Measurements from ENCODE around the gene GRIN2C. TPM values are rescaled to one million over a fixed set of nuclear protein-coding genes. Genes with fewer than 3 reads are reported as not detected.

GRIN2C gene
- total and polyA plus RNA-seq, 2 of the 4 experiments (the other 2 are of a cell fraction) = 0.22 TPM; not detected in 1

DNA sequence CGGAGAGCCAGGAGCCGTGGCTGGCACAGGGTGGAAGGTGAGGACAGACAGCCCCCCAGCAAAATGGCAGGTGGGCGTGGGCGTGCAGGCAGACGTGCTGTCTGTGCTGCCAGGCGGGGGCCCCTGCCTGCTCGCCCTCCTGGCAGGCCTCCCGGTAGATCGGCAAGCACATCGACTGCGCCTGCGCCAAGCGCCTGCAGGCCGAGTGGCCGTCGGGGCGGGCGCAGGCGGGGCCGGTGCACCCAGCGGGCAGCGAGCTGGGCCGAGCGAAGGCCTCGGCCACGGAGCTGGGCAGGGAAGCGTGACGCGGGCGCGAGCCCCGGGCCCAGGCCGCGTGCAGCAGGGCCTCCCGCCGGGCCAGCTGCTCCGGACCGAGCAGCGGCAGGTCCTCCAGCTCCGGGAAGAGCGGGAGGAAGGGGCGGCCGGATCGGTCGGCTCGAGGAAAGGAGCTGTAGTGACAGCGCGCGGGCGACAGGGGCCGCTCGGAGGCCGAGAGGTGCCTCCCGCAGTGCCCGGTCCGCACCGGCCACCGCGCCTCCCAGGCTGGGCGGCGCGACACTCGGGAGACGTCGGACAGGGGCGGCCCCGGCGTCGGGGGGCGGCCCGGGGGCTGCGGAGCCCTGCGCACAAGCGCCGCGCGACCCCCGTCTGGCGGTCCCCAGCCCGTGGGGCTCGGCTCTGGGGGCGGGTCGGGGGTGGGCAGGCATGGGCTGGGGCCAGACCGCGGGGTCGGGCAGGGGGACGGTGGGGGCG lies 16.9 kb downstream of the GRIN2C start:
- Histone ChIP-seq H3K4me2 (ENCODE audit: low read depth, low read length) (peak overlapping the region; percentile 61), H4K20me1 (ENCODE audit: insufficient read depth, low read length) (no peaks in the 10 kb centered on the region), H3K23ac (ENCODE audit: low read depth, low read length) (no peak overlapping the region), H3K14ac (replicated peaks; ENCODE audit: low read depth, low read length) (no peak overlapping the region), H3K9ac (ENCODE audit: low read depth, low read length) (0 out of 2 replicates have a peak overlapping the region, but pooled peaks have one; percentile 2), H2AK5ac (ENCODE audit: low read depth, low read length) (no peak overlapping the region), H3K9me3 (ENCODE audit: control insufficient read depth, insufficient read depth, low read length) (no peaks in the 10 kb centered on the region), H4K8ac (ENCODE audit: low read depth in 2 of 2, low read length in 2 of 2) (peak overlapping the region in 1 of 2 experiments; percentile 66; a peak in 2 of 4 replicates), H3K56ac (ENCODE audit: extremely low read depth, insufficient read depth, low read length) (no peak overlapping the region), H2BK120ac (ENCODE audit: low read depth, low read length) (no peak overlapping the region), H2BK20ac (ENCODE audit: low read depth, low read length) (no peak overlapping the region), H2BK5ac (ENCODE audit: low read depth, low read length, poor library complexity, severe bottlenecking) (no peak overlapping the region), H2AK9ac (replicated peaks; ENCODE audit: low read depth, low read length, poor library complexity) (peak overlapping the region; percentile 83), H4K5ac (ENCODE audit: low read depth, low read length) (no peak overlapping the region), H3K9me1 (ENCODE audit: insufficient read depth, low read length) (no peaks in the 10 kb centered on the region), H2BK15ac (ENCODE audit: low read depth, low read length) (no peak overlapping the region), H3K4me1 (ENCODE audit: control insufficient read depth, insufficient read depth, low read length) (peaks cover 7% of the 10 kb centered on the region), H3K27me3 (ENCODE audit: control insufficient read depth, insufficient read depth, low read length) (peaks cover 6% of the 10 kb centered on the region; the same call in 1 of the 2 replicates), H3K18ac (ENCODE audit: low read depth, low read length) (no peak overlapping the region), H3K27ac (ENCODE audit: insufficient read depth, low read length) (no peak overlapping the region), H3K4ac (ENCODE audit: low read depth, low read length) (no peak overlapping the region; the same call in 1 of the 2 replicates), H3K79me1 (ENCODE audit: low read depth in 1 of 2, low read length in 2 of 2) (no peaks in the 10 kb centered on the region), H3K36me3 (ENCODE audit: control insufficient read depth, insufficient read depth, low read length) (no peaks in the 10 kb centered on the region; the same call in 1 of the 2 replicates), H4K91ac (ENCODE audit: insufficient read depth, low read depth, low read length) (no peak overlapping the region), H2AFZ (replicated peaks; ENCODE audit: low read length, poor library complexity) (peak overlapping the region; percentile 93), H3K4me3 (ENCODE audit: insufficient read depth, low read depth, low read length) (peak overlapping the region; percentile 50)
- WGBS, 2 experiments (ENCODE audit: extremely low coverage in 2 of 2, insufficient read length in 1 of 2) = 3% methylated on average over 60 of the region's 88 CpGs; no CpG with 5 or more reads in 1 of the 2 experiments
- intact Hi-C loops (cut with micrococcal nuclease) (loop anchor here (5.0 kb wide), 1 partner anchor 95 kb away; the partner anchor contains the start of gene NHERF1), in situ Hi-C loops (cut with MboI; ENCODE audit: low sequenced_read_pairs) (no loop called here), dilution Hi-C loops (cut with HindIII; ENCODE audit: low sequenced_read_pairs, unreplicated experiment) (no loop called here)
- POLR2A ChIA-PET (ENCODE audit: unreplicated experiment) = no interaction called here
- DNase-seq = peak; percentile 46
- BruUV-seq (replicated peaks) = no TSS peak
- CTCF ChIA-PET = interaction anchor here (0.6 to 1.4 kb wide), 3 partner anchors 17 to 30 kb away, joined by 3 to 4 read pairs (median 3); partner anchors contain the start of gene FDXR
- TF ChIP-seq, protein P1, sequence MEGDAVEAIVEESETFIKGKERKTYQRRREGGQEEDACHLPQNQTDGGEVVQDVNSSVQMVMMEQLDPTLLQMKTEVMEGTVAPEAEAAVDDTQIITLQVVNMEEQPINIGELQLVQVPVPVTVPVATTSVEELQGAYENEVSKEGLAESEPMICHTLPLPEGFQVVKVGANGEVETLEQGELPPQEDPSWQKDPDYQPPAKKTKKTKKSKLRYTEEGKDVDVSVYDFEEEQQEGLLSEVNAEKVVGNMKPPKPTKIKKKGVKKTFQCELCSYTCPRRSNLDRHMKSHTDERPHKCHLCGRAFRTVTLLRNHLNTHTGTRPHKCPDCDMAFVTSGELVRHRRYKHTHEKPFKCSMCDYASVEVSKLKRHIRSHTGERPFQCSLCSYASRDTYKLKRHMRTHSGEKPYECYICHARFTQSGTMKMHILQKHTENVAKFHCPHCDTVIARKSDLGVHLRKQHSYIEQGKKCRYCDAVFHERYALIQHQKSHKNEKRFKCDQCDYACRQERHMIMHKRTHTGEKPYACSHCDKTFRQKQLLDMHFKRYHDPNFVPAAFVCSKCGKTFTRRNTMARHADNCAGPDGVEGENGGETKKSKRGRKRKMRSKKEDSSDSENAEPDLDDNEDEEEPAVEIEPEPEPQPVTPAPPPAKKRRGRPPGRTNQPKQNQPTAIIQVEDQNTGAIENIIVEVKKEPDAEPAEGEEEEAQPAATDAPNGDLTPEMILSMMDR (conservative IDR thresholded peaks at IDR 0.05; ENCODE audit: low read depth, low read length) = peak; percentile 58
- TF ChIP-seq RAD21 (IDR thresholded peaks at IDR 0.05; ENCODE audit: low read length) (peak; percentile 58), MAZ (IDR thresholded peaks at IDR 0.05; ENCODE audit: borderline replicate concordance, low read depth, low read length) (peak; percentile 48; the same call in 1 of the 2 replicates), CEBPB (IDR thresholded peaks at IDR 0.05; ENCODE audit: low read depth, low read length) (no peak), SMC3 (IDR thresholded peaks at IDR 0.05; ENCODE audit: low read depth, low read length) (peak; percentile 4; the same call in 1 of the 2 replicates), MAFK (IDR thresholded peaks at IDR 0.05; ENCODE audit: low read depth, low read length) (no peak)
- TF ChIP-seq, protein P2, sequence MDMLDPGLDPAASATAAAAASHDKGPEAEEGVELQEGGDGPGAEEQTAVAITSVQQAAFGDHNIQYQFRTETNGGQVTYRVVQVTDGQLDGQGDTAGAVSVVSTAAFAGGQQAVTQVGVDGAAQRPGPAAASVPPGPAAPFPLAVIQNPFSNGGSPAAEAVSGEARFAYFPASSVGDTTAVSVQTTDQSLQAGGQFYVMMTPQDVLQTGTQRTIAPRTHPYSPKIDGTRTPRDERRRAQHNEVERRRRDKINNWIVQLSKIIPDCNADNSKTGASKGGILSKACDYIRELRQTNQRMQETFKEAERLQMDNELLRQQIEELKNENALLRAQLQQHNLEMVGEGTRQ (IDR thresholded peaks at IDR 0.05; ENCODE audit: low read depth, low read length) = no peak
- ATAC-seq (ENCODE audit: low read depth) = peak; percentile 91

Data from IMR-90 (cell line).